ENCODE results near the gene KCNQ5.

DNA sequence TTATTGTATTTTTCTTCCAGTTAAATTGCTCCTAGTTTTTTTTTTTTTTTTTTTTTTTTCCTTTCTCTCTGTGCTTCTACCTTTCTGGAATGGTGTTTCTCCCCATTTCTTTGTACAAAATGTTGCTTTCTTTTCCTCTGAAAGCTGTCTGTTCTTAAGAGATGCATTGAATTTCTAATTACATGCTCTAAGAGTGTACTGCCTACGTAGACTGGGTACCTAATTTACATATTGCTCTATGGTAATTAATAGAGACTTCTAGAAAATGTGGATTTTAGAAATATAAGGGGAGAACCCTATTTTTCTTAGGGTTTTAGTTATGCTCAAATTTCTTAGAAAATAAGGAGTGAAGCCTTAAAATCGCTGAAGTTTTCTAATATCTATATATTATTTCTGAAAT, 13.8 kb downstream of the KCNQ5 start:
- TF ChIP-seq, protein P1, sequence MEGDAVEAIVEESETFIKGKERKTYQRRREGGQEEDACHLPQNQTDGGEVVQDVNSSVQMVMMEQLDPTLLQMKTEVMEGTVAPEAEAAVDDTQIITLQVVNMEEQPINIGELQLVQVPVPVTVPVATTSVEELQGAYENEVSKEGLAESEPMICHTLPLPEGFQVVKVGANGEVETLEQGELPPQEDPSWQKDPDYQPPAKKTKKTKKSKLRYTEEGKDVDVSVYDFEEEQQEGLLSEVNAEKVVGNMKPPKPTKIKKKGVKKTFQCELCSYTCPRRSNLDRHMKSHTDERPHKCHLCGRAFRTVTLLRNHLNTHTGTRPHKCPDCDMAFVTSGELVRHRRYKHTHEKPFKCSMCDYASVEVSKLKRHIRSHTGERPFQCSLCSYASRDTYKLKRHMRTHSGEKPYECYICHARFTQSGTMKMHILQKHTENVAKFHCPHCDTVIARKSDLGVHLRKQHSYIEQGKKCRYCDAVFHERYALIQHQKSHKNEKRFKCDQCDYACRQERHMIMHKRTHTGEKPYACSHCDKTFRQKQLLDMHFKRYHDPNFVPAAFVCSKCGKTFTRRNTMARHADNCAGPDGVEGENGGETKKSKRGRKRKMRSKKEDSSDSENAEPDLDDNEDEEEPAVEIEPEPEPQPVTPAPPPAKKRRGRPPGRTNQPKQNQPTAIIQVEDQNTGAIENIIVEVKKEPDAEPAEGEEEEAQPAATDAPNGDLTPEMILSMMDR (IDR thresholded peaks at IDR 0.05; ENCODE audit: control extremely low read depth in 1 of 3, insufficient read depth in 1 of 3, low read depth in 1 of 3, low read length in 3 of 3), result no peak
- TF ChIP-seq POLR2A (IDR thresholded peaks at IDR 0.05; ENCODE audit: control extremely low read depth in 1 of 2, low read depth in 2 of 2, low read length in 2 of 2) (no peak), NRF1 (IDR thresholded peaks at IDR 0.05; ENCODE audit: low read depth, low read length) (no peak), POLR2AphosphoS5 (IDR thresholded peaks at IDR 0.05; ENCODE audit: low read depth, low read length) (no peak), SIN3A (conservative IDR thresholded peaks at IDR 0.05 in 1 of 2, IDR thresholded peaks at IDR 0.05 in 1 of 2; ENCODE audit: low read depth in 1 of 2, low read length in 2 of 2) (no peak), EZH2 (IDR thresholded peaks at IDR 0.05; ENCODE audit: low read depth, low read length, severe bottlenecking) (no peak), JUND (IDR thresholded peaks at IDR 0.05; ENCODE audit: low read length) (no peak), EP300 (IDR thresholded peaks at IDR 0.05; ENCODE audit: borderline replicate concordance in 1 of 2, low read depth in 2 of 2, low read length in 2 of 2) (no peak)
- TF ChIP-seq, protein P2, sequence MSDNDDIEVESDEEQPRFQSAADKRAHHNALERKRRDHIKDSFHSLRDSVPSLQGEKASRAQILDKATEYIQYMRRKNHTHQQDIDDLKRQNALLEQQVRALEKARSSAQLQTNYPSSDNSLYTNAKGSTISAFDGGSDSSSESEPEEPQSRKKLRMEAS (IDR thresholded peaks at IDR 0.05), result no peak

Measured in H1 (cell line).